Endothelial cell of umbilical vein (primary cell): Measurements from ENCODE around the gene CHMP4B. TPM values are rescaled to one million over a fixed set of nuclear protein-coding genes. Genes with fewer than 3 reads are reported as not detected.

Experiments used
- BruUV-seq: library from RNA; stranded (reverse); fragments of 400-500 nt; replicated peaks from 2 replicates; lab custom pipeline; 2021; lab: Mats Ljungman, UMichigan
- CTCF ChIA-PET: fragments of 300-600, 350-600 bp; sonication (Branson Sonifier 250); formaldehyde crosslinking; loops from one replicate; lab custom pipeline; 2021; ENCODE audit warnings: antibody characterized with exemption, inconsistent platforms; lab: Charles Lee
- POLR2A ChIA-PET: fragments of 300-600, 350-600 bp; sonication (Branson Sonifier 250); formaldehyde crosslinking; loops from one replicate; lab custom pipeline; 2021; ENCODE audit warnings: antibody characterized with exemption, inconsistent platforms; lab: Charles Lee
- DNase-seq: peaks from one replicate; pipeline ENCODE4 v3.0.0-alpha.2; 2011; ENCODE audit warnings: low read depth, low spot score
- FAIRE-seq: peaks from 2 replicates; lab custom pipeline; 2011; peaks lifted over from hg19 to GRCh38; lab: Jason Lieb, UNC
- H2AFZ ChIP-seq: 2 replicates; pipeline ENCODE4 v1.6.0; 2012; ENCODE audit warnings: low read depth, low read length, control low read depth, inconsistent platforms
- H3K27ac ChIP-seq: 2 replicates; pipeline ENCODE4 v1.5.1; 2011; ENCODE audit warnings: low read depth, mild to moderate bottlenecking, control low read depth, low read length, moderate library complexity; ENCODE audit not compliant: insufficient read depth
- H3K27me3 ChIP-seq, 2 experiments: 2 replicates each; pipeline versions ENCODE4 v1.6.0 to v1.6.1; 2011; ENCODE audit warnings: low read length in 2 of 2, mixed read lengths in 1 of 2; ENCODE audit not compliant: control insufficient read depth in 2 of 2, insufficient read depth in 2 of 2
- H3K36me3 ChIP-seq, 2 experiments: 2 replicates in 1 of 2; 3 replicates in 1 of 2; pipeline ENCODE4 v1.5.1; 2011; ENCODE audit warnings: low read length in 2 of 2, mild to moderate bottlenecking in 1 of 2, moderate library complexity in 1 of 2; ENCODE audit not compliant: control insufficient read depth in 2 of 2, insufficient read depth in 2 of 2; ENCODE audit errors: extremely low read depth in 1 of 2
- H3K4me1 ChIP-seq: 3 replicates; pipeline ENCODE4 v1.5.1; 2011; ENCODE audit warnings: mild to moderate bottlenecking, low read length; ENCODE audit not compliant: control insufficient read depth, insufficient read depth; ENCODE audit errors: extremely low read depth
- H3K4me2 ChIP-seq: 2 replicates; pipeline ENCODE4 v1.6.1; 2011; ENCODE audit warnings: low read length, control low read depth, mixed read lengths; ENCODE audit not compliant: insufficient read depth
- H3K4me3 ChIP-seq, 3 experiments: fragments of 200-600 bp in 1 of 3; sonication (generic), shearing (Covaris generic) in 1 of 3; replicated peaks in 1 of 3; 2 replicates each; pipeline ENCODE4 v1.5.1; 2011 to 2016; ENCODE audit warnings: control low read depth in 3 of 3, low read length in 3 of 3, mild to moderate bottlenecking in 2 of 3, inconsistent platforms in 1 of 3, low read depth in 1 of 3, moderate library complexity in 1 of 3; ENCODE audit not compliant: insufficient read depth in 1 of 3
- H3K79me2 ChIP-seq: 2 replicates; pipeline ENCODE4 v1.6.0; 2012; ENCODE audit warnings: low read length, inconsistent platforms; ENCODE audit not compliant: control insufficient read depth, insufficient read depth
- H3K9ac ChIP-seq: replicated peaks from 2 replicates; pipeline ENCODE3; 2011; ENCODE audit warnings: low read length, control low read depth; ENCODE audit not compliant: insufficient read depth; ENCODE audit errors: extremely low read depth
- H3K9me1 ChIP-seq: replicated peaks from 3 replicates; pipeline ENCODE4 v1.6.0; 2011; ENCODE audit warnings: mild to moderate bottlenecking, low read length; ENCODE audit not compliant: control insufficient read depth, insufficient read depth; ENCODE audit errors: extremely low read depth
- H3K9me3 ChIP-seq: replicated peaks from 2 replicates; pipeline ENCODE4 v1.5.1; 2012; ENCODE audit warnings: low read length, inconsistent platforms; ENCODE audit not compliant: control insufficient read depth, insufficient read depth
- H4K20me1 ChIP-seq: replicated peaks from 2 replicates; pipeline ENCODE3; 2011; ENCODE audit warnings: mild to moderate bottlenecking, low read length; ENCODE audit not compliant: control insufficient read depth, insufficient read depth; ENCODE audit errors: extremely low read depth
- EZH2 ChIP-seq: IDR thresholded peaks from 2 replicates; pipeline ENCODE4 v1.6.1; 2012; ENCODE audit warnings: borderline replicate concordance, low read depth, mild to moderate bottlenecking, moderate library complexity, low read length, inconsistent platforms; ENCODE audit not compliant: severe bottlenecking
- FOS ChIP-seq: IDR thresholded peaks from 2 replicates; pipeline ENCODE4 v1.6.1; 2011; ENCODE audit warnings: mild to moderate bottlenecking, low read length, moderate library complexity, borderline replicate concordance; ENCODE audit not compliant: insufficient read depth
- GATA2 ChIP-seq: IDR thresholded peaks from 2 replicates; pipeline ENCODE4 v1.7.0; 2011; ENCODE audit warnings: low read depth, mild to moderate bottlenecking, moderate library complexity, mixed read lengths, low read length; ENCODE audit not compliant: insufficient read length, insufficient read depth
- JUN ChIP-seq: IDR thresholded peaks from 2 replicates; pipeline ENCODE4 v1.6.1; 2011; ENCODE audit warnings: borderline replicate concordance, low read depth; ENCODE audit not compliant: insufficient read length, insufficient read depth
- MYC ChIP-seq: IDR thresholded peaks from one replicate; pipeline ENCODE4 v1.6.1; 2011; ENCODE audit warnings: mild to moderate bottlenecking, low read depth, low read length
- POLR2A ChIP-seq: IDR thresholded peaks from 2 replicates; pipeline ENCODE4 v1.6.1; 2012; ENCODE audit warnings: low read depth, mild to moderate bottlenecking, control low read depth, low read length
- POLR2AphosphoS5 ChIP-seq: IDR thresholded peaks from 2 replicates; pipeline ENCODE4 v1.6.1; 2012; ENCODE audit warnings: low read depth, mild to moderate bottlenecking, control low read depth, low read length, moderate library complexity; ENCODE audit not compliant: insufficient read depth
- dilution Hi-C: fragments of 300-500 bp; cut with MboI; formaldehyde crosslinking; loops from one replicate; pipeline ENCODE4 v1.15.0; 2019; ENCODE audit warnings: low sequenced_read_pairs; ENCODE audit not compliant: extremely low pct_ligation_motif_present
- intact Hi-C: fragments of 100-400 bp; cut with micrococcal nuclease; formaldehyde crosslinking; loops from one replicate; pipeline ENCODE4 v1.10.0; 2022
- polyA plus RNA-seq, 4 experiments: library from polyadenylated mRNA; depleted of rRNA in 3 of 4; stranded (reverse) in 3 of 4; unstranded in 1 of 4; fragments of >200 nt; gene quantifications; 2 replicates each; pipeline versions ENCODE4 v1.2.1 to v1.2.3, GENCODE V29; 2011 to 2012; ENCODE audit warnings: missing spikeins in 1 of 4
- total RNA-seq: library from RNA; stranded (reverse); gene quantifications from 2 replicates; pipeline ENCODE4 v1.2.3, GENCODE V29; 2021
- TF ChIP-seq, protein P1 (sequence below): IDR thresholded peaks from 2 replicates; pipeline ENCODE4 v1.6.1; 2011; ENCODE audit not compliant: insufficient read depth, insufficient read length
- TF ChIP-seq, protein P2 (sequence below), 2 donors: IDR thresholded peaks; 1 replicate in 1 of 2; 2 replicates in 1 of 2; pipeline ENCODE4 v1.5.1; 2011; ENCODE audit warnings: low read length in 2 of 2, mild to moderate bottlenecking in 2 of 2, moderate library complexity in 2 of 2, control low read depth in 1 of 2, inconsistent platforms in 1 of 2, low read depth in 1 of 2; ENCODE audit not compliant: insufficient read depth in 1 of 2; ENCODE audit errors: extremely low read depth in 1 of 2

Gene CHMP4B
- total and polyA plus RNA-seq, 2 donors (not counting 3 experiments of a cell fraction or from before 2014, with no cell fraction given), result 64.7 to 112 TPM

DNA sequence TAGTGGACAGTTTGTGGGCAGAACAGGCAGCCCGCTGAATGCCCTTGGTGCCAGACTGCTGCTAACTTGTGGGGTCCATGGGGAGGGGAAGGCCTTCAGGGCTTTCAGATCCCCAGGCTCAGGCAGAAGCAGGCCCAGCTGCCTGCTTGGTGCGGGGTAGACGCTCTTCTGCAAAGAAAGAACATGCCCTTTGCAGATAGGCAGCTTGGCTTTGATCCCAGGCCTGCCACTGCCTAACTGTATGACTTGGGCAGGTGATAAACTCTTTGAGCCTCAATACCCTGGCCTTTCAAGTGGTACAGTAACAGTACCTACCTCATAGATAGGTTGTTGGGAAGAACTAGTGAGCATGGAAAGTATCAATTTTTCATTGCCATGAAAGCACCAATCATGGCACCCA lies 28.4 kb downstream of the CHMP4B start:
- Histone ChIP-seq H4K20me1 (peaks cover 26% of the 10 kb centered on the region), H2AFZ (no peak overlapping the region), H3K36me3 (peaks cover 0 to 2% of the 10 kb centered on the region in 2 experiments), H3K4me2 (no peak overlapping the region), H3K9me3 (no peaks in the 10 kb centered on the region), H3K27ac (no peak overlapping the region), H3K4me3 (no peak overlapping the region), H3K27me3 (no peaks in the 10 kb centered on the region), H3K4me1 (peaks cover 29% of the 10 kb centered on the region), H3K9ac (no peak overlapping the region), H3K9me1 (no peaks in the 10 kb centered on the region), H3K79me2 (peaks cover 99% of the 10 kb centered on the region)
- TF ChIP-seq JUN (no peak), EZH2 (no peak), FOS (no peak), GATA2 (no peak), POLR2A (no peak), MYC (no peak), POLR2AphosphoS5 (no peak)
- TF ChIP-seq, protein P1, sequence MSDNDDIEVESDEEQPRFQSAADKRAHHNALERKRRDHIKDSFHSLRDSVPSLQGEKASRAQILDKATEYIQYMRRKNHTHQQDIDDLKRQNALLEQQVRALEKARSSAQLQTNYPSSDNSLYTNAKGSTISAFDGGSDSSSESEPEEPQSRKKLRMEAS, result no peak
- TF ChIP-seq, protein P2, sequence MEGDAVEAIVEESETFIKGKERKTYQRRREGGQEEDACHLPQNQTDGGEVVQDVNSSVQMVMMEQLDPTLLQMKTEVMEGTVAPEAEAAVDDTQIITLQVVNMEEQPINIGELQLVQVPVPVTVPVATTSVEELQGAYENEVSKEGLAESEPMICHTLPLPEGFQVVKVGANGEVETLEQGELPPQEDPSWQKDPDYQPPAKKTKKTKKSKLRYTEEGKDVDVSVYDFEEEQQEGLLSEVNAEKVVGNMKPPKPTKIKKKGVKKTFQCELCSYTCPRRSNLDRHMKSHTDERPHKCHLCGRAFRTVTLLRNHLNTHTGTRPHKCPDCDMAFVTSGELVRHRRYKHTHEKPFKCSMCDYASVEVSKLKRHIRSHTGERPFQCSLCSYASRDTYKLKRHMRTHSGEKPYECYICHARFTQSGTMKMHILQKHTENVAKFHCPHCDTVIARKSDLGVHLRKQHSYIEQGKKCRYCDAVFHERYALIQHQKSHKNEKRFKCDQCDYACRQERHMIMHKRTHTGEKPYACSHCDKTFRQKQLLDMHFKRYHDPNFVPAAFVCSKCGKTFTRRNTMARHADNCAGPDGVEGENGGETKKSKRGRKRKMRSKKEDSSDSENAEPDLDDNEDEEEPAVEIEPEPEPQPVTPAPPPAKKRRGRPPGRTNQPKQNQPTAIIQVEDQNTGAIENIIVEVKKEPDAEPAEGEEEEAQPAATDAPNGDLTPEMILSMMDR (IDR thresholded peaks at IDR 0.05; ENCODE audit: extremely low read depth in 1 of 2, insufficient read depth in 1 of 2, low read depth in 1 of 2, low read length in 2 of 2), result no peak
- POLR2A ChIA-PET, result no interaction called here
- BruUV-seq, result no TSS peak
- intact Hi-C loops (no loop called here), dilution Hi-C loops (no loop called here)
- FAIRE-seq (no peak), DNase-seq (no peak)
- CTCF ChIA-PET, result interaction anchor here (0.7 to 1.0 kb wide), 2 partner anchors 14 to 47 kb away, joined by 3 read pairs; no protein-coding TSS in a partner anchor
